ENCODE measurements around the gene CYP4F11. TPM values are rescaled to one million over a fixed set of nuclear protein-coding genes. Genes with fewer than 3 reads are reported as not detected.
"Not testable (repeated sequence)": the region's sequence is repeated elsewhere in the genome, so short reads cannot be mapped to it uniquely, and the experiment has no call there.

The CYP4F11 gene
- total and polyA plus RNA-seq, 2 experiments from 2014 or later = not detected

DNA sequence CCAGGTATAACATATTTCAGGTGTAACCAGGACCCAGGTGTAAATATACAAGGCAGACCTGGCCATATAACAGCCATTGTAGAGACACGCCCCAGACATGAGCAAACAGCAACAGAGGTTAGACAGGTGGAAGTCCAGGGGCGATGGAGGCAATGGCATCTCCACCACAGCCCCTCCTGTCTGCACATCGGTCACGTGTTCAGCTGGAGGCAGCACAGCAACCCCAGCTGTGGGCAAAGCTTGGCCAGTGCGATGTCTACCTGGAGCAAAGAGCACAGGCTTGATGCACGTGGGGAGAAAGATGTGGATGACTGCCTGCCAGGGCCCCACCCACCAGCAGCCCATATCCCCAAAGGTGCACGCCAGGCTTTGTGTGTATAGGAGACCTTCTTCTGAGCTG lies 40.9 kb downstream of the CYP4F11 start:
- Histone ChIP-seq H4K20me1 (ENCODE audit: insufficient read depth) (no peaks in the 10 kb centered on the region), H3K4me1 (ENCODE audit: insufficient read depth) (no peaks in the 10 kb centered on the region), H3K4me2 (ENCODE audit: unreplicated experiment) (no peak overlapping the region), H3F3A (ENCODE audit: insufficient read depth) (no peaks in the 10 kb centered on the region), H3K27ac (no peak overlapping the region), H3K36me3 (ENCODE audit: low read depth) (no peaks in the 10 kb centered on the region), H2AFZ (no peak overlapping the region), H3K9ac (no peak overlapping the region), H3K4me3 (no peak overlapping the region), H3K9me3 (ENCODE audit: low read depth) (no peaks in the 10 kb centered on the region), H3K9me2 (ENCODE audit: insufficient read depth) (no peaks in the 10 kb centered on the region), H3K79me2 (ENCODE audit: insufficient read depth) (no peaks in the 10 kb centered on the region), H3K27me3 (replicated peaks; ENCODE audit: insufficient read depth) (no peaks in the 10 kb centered on the region)
- no peak for DNase-seq
- WGBS, 2 experiments (ENCODE audit: low coverage in 1 of 2, low lambda C conversion rate in 2 of 2, missing lambda C conversion rate in 2 of 2) = 10 to 17% methylated on average over 6 to 7 of the region's 7 CpGs
- no peak for TF ChIP-seq EZH2phosphoT487 (IDR thresholded peaks at IDR 0.05; ENCODE audit: insufficient read depth, low read depth)
- no peak for TF ChIP-seq EZH2 (IDR thresholded peaks at IDR 0.05; ENCODE audit: insufficient read depth, poor library complexity, severe bottlenecking)
- in situ Hi-C loops (cut with MboI) = no loop called here

- TF ChIP-seq EZH2 (IDR thresholded peaks at IDR 0.05; ENCODE audit: insufficient read depth, poor library complexity, severe bottlenecking) (no peak), EZH2phosphoT487 (IDR thresholded peaks at IDR 0.05; ENCODE audit: insufficient read depth, low read depth) (no peak)
- no peak overlapping the region for H3K9ac ChIP-seq
- H3F3A ChIP-seq (ENCODE audit: insufficient read depth) = no peaks in the 10 kb centered on the region
- H3K27ac ChIP-seq = no peak overlapping the region
- no peaks in the 10 kb centered on the region for H3K36me3 ChIP-seq (ENCODE audit: low read depth)
- H4K20me1 ChIP-seq (ENCODE audit: insufficient read depth) = no peaks in the 10 kb centered on the region
- no peak for DNase-seq
- in situ Hi-C loops (cut with MboI) = no loop called here
- H3K9me2 ChIP-seq (ENCODE audit: insufficient read depth) = no peaks in the 10 kb centered on the region
- no peaks in the 10 kb centered on the region for H3K4me1 ChIP-seq (ENCODE audit: insufficient read depth)
- H3K27me3 ChIP-seq (replicated peaks; ENCODE audit: insufficient read depth) = no peaks in the 10 kb centered on the region
- H3K4me2 ChIP-seq (ENCODE audit: unreplicated experiment) = no peak overlapping the region
- 22 to 26% methylated on average over 6 of the region's 6 CpGs for WGBS, 2 experiments (ENCODE audit: low coverage in 1 of 2, low lambda C conversion rate in 2 of 2, missing lambda C conversion rate in 2 of 2)
- no peak overlapping the region for H2AFZ ChIP-seq
- no peak overlapping the region for H3K4me3 ChIP-seq
- no peaks in the 10 kb centered on the region for H3K9me3 ChIP-seq (ENCODE audit: low read depth)
- H3K79me2 ChIP-seq (ENCODE audit: insufficient read depth) = no peaks in the 10 kb centered on the region
Measured at GRCh38 chr19:15892012-15892411, 42.3 kb downstream of the CYP4F11 start.

- H3K9ac ChIP-seq = no peak overlapping the region
- H3K4me3 ChIP-seq = no peak overlapping the region
- no peaks in the 10 kb centered on the region for H3K9me2 ChIP-seq (ENCODE audit: insufficient read depth)
- H4K20me1 ChIP-seq (ENCODE audit: insufficient read depth) = no peaks in the 10 kb centered on the region
- H3K4me1 ChIP-seq (ENCODE audit: insufficient read depth) = no peaks in the 10 kb centered on the region
- H3K27me3 ChIP-seq (replicated peaks; ENCODE audit: insufficient read depth) = no peaks in the 10 kb centered on the region
- no peak for DNase-seq
- H3K79me2 ChIP-seq (ENCODE audit: insufficient read depth) = no peaks in the 10 kb centered on the region
- no peaks in the 10 kb centered on the region for H3K9me3 ChIP-seq (ENCODE audit: low read depth)
- no peak overlapping the region for H3K27ac ChIP-seq
- in situ Hi-C loops (cut with MboI) = no loop called here
- no peaks in the 10 kb centered on the region for H3K36me3 ChIP-seq (ENCODE audit: low read depth)
- no peak overlapping the region for H2AFZ ChIP-seq
- H3F3A ChIP-seq (ENCODE audit: insufficient read depth) = no peaks in the 10 kb centered on the region
- H3K4me2 ChIP-seq (ENCODE audit: unreplicated experiment) = no peak overlapping the region
- TF ChIP-seq EZH2phosphoT487 (IDR thresholded peaks at IDR 0.05; ENCODE audit: insufficient read depth, low read depth) = no peak
- TF ChIP-seq EZH2 (IDR thresholded peaks at IDR 0.05; ENCODE audit: insufficient read depth, poor library complexity, severe bottlenecking) = no peak
- WGBS, 2 experiments (ENCODE audit: low coverage in 1 of 2, low lambda C conversion rate in 2 of 2, missing lambda C conversion rate in 2 of 2) = 27 to 31% methylated on average over 6 of the region's 6 CpGs
Measured at GRCh38 chr19:15891434-15891833, 42.9 kb downstream of the CYP4F11 start.

GRCh38 chr19:15889339-15889738 lies 45.0 kb downstream of the CYP4F11 start:
- H3F3A ChIP-seq (ENCODE audit: insufficient read depth); H3K27ac ChIP-seq; H3K79me2 ChIP-seq (ENCODE audit: insufficient read depth); H3K9me2 ChIP-seq (ENCODE audit: insufficient read depth); H3K4me1 ChIP-seq (ENCODE audit: insufficient read depth); H3K4me2 ChIP-seq (ENCODE audit: unreplicated experiment); H3K36me3 ChIP-seq (ENCODE audit: low read depth); H3K27me3 ChIP-seq (replicated peaks; ENCODE audit: insufficient read depth); H3K9me3 ChIP-seq (ENCODE audit: low read depth); H3K4me3 ChIP-seq; H4K20me1 ChIP-seq (ENCODE audit: insufficient read depth); H3K9ac ChIP-seq; H2AFZ ChIP-seq; DNase-seq; in situ Hi-C loops (cut with MboI): not testable (repeated sequence)
- 51 to 54% methylated on average over 9 of the region's 9 CpGs for WGBS, 2 experiments (ENCODE audit: low coverage in 1 of 2, low lambda C conversion rate in 2 of 2, missing lambda C conversion rate in 2 of 2)

GRCh38 chr19:15885919-15886318 lies 48.4 kb downstream of the CYP4F11 start:
- H3K9me3 ChIP-seq (ENCODE audit: low read depth) = no peaks in the 10 kb centered on the region
- no peaks in the 10 kb centered on the region for H4K20me1 ChIP-seq (ENCODE audit: insufficient read depth)
- H3K36me3 ChIP-seq (ENCODE audit: low read depth) = no peaks in the 10 kb centered on the region
- no peak overlapping the region for H2AFZ ChIP-seq
- in situ Hi-C loops (cut with MboI) = no loop called here
- H3F3A ChIP-seq (ENCODE audit: insufficient read depth) = no peaks in the 10 kb centered on the region
- H3K4me1 ChIP-seq (ENCODE audit: insufficient read depth) = no peaks in the 10 kb centered on the region
- TF ChIP-seq EZH2phosphoT487 (IDR thresholded peaks at IDR 0.05; ENCODE audit: insufficient read depth, low read depth) (no peak), EZH2 (IDR thresholded peaks at IDR 0.05; ENCODE audit: insufficient read depth, poor library complexity, severe bottlenecking) (no peak)
- H3K4me2 ChIP-seq (ENCODE audit: unreplicated experiment) = no peak overlapping the region
- 8 to 16% methylated on average over 4 to 7 of the region's 7 CpGs for WGBS, 2 experiments (ENCODE audit: low coverage in 1 of 2, low lambda C conversion rate in 2 of 2, missing lambda C conversion rate in 2 of 2)
- H3K27ac ChIP-seq = no peak overlapping the region
- no peaks in the 10 kb centered on the region for H3K9me2 ChIP-seq (ENCODE audit: insufficient read depth)
- no peaks in the 10 kb centered on the region for H3K27me3 ChIP-seq (replicated peaks; ENCODE audit: insufficient read depth)
- no peak for DNase-seq
- H3K4me3 ChIP-seq = no peak overlapping the region
- no peak overlapping the region for H3K9ac ChIP-seq
- H3K79me2 ChIP-seq (ENCODE audit: insufficient read depth) = no peaks in the 10 kb centered on the region
